Amniotic epithelial cell (primary cell): ENCODE data around the gene RBM7.

Experiments used
- DNase-seq: peaks from one replicate; pipeline ENCODE4 v3.0.0-alpha.2; 2010; ENCODE audit warnings: low read depth

RBM7 gene

GRCh38 chr11:114396916-114397315 is 3.5 kb upstream of the RBM7 start:
- DNase-seq = no peak

- DNase-seq = no peak
These were observed 3.0 kb upstream of the RBM7 start for GRCh38 chr11:114397349-114397982.

GRCh38 chr11:114398303-114398920 is 2.1 kb upstream of the RBM7 start:
- DNase-seq = no peak

GRCh38 chr11:114399490-114400215 is 813 bp upstream of the RBM7 start:
- DNase-seq = peak; percentile 49

GRCh38 chr11:114400915-114401223 is 403 bp downstream of the RBM7 start:
- no peak for DNase-seq

- DNase-seq = no peak
These were observed 845 bp downstream of the RBM7 start for GRCh38 chr11:114401311-114401710.

- no peak for DNase-seq
These were observed 12.5 kb downstream of the RBM7 start for GRCh38 chr11:114412946-114413345.

- DNase-seq = no peak
These were observed 13.5 kb downstream of the RBM7 start for GRCh38 chr11:114413958-114414357.

GRCh38 chr11:114416441-114416961 is 16.0 kb downstream of the RBM7 start:
- DNase-seq = peak; percentile 38

- peak; percentile 28 for DNase-seq
These were observed 25.8 kb downstream of the RBM7 start for GRCh38 chr11:114426280-114426679.

GRCh38 chr11:114430290-114430689 is 29.8 kb downstream of the RBM7 start:
- no peak for DNase-seq

- DNase-seq = no peak
These were observed 32.4 kb downstream of the RBM7 start for GRCh38 chr11:114432893-114433292.

GRCh38 chr11:114433376-114433775 is 32.9 kb downstream of the RBM7 start:
- DNase-seq = no peak

GRCh38 chr11:114438303-114438702 is 37.8 kb downstream of the RBM7 start:
- no peak for DNase-seq

- DNase-seq = peak; percentile 95
These were observed 39.0 kb downstream of the RBM7 start, which contains the start of gene REXO2 for GRCh38 chr11:114439229-114440120. TSS of gene REXO2 (plus strand) at chr11:114439467. CDS start at chr11:114439529, 62 bp downstream.

- DNase-seq = peak; percentile 52
These were observed 39.8 kb downstream of the RBM7 start for GRCh38 chr11:114440121-114440860.

- DNase-seq = peak; percentile 21
These were observed 40.7 kb downstream of the RBM7 start for GRCh38 chr11:114440971-114441763.

GRCh38 chr11:114441921-114442320 is 41.5 kb downstream of the RBM7 start:
- DNase-seq = no peak

GRCh38 chr11:114442536-114442935 is 42.1 kb downstream of the RBM7 start:
- no peak for DNase-seq

GRCh38 chr11:114447444-114447843 is 47.0 kb downstream of the RBM7 start:
- DNase-seq = peak; percentile 47

GRCh38 chr11:114447892-114448291 is 47.4 kb downstream of the RBM7 start:
- DNase-seq = peak; percentile 74
